Measurements from ENCODE around the gene SGK1.

- TF ChIP-seq, protein P1, sequence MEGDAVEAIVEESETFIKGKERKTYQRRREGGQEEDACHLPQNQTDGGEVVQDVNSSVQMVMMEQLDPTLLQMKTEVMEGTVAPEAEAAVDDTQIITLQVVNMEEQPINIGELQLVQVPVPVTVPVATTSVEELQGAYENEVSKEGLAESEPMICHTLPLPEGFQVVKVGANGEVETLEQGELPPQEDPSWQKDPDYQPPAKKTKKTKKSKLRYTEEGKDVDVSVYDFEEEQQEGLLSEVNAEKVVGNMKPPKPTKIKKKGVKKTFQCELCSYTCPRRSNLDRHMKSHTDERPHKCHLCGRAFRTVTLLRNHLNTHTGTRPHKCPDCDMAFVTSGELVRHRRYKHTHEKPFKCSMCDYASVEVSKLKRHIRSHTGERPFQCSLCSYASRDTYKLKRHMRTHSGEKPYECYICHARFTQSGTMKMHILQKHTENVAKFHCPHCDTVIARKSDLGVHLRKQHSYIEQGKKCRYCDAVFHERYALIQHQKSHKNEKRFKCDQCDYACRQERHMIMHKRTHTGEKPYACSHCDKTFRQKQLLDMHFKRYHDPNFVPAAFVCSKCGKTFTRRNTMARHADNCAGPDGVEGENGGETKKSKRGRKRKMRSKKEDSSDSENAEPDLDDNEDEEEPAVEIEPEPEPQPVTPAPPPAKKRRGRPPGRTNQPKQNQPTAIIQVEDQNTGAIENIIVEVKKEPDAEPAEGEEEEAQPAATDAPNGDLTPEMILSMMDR (IDR thresholded peaks at IDR 0.05) = no peak
- TF ChIP-seq POLR2A (IDR thresholded peaks at IDR 0.05) = no peak
These were observed 59.0 kb downstream of the SGK1 start for GRCh38 chr6:134258849-134259306.

All from breast epithelium (tissue), 3 donors.